Cerebellar cortex (tissue), 1 donor: ENCODE measurements around the gene PARVA.

Experiments used
- DNase-seq: peaks from one replicate; pipeline ENCODE4 v3.0.0-alpha.2; 2015; ENCODE audit warnings: low spot score

Gene PARVA

GRCh38 chr11:12456651-12457579 lies 79.5 kb downstream of the PARVA start:
- DNase-seq, result no peak

DNA sequence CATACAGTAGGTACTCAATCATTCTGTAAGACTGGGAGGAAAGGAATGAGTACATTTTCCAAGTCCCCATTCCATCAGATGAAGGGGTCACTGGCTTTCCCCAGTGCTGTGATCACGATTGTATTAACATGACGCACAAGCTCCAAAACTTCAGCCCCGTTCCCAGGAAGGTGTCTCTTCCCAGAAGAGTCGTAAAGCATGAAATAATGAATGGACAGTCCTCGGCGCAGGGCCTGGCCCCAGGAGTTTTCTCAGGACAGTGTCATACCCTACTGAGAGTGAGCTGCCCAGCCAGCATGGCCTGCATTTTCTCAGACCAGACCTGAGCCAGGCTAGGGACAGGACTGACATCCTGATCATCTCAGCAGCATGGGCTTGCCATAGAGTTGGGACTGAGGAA lies 80.7 kb downstream of the PARVA start:
- no peak for DNase-seq

DNA sequence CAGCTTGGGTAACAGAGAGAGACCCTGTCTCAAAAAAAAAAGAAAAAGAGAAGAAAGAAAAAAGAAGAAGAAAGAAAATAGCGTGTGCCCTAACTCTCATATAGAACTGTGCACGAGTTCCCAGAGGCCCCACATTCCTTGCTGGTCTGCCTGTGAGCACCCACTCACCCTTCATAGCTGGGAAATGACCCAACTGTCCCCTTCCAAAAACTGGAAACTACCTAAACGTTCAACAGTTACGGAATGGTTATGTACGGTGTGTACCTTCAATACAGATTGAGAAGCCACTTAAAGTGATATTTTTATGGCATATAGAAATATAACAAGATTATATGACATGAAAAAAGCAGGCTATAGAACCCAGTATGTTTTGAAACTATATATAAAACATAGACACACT lies 82.0 kb downstream of the PARVA start:
- no peak for DNase-seq

- no peak for DNase-seq
These were observed 82.6 kb downstream of the PARVA start for GRCh38 chr11:12459865-12460444.

DNA sequence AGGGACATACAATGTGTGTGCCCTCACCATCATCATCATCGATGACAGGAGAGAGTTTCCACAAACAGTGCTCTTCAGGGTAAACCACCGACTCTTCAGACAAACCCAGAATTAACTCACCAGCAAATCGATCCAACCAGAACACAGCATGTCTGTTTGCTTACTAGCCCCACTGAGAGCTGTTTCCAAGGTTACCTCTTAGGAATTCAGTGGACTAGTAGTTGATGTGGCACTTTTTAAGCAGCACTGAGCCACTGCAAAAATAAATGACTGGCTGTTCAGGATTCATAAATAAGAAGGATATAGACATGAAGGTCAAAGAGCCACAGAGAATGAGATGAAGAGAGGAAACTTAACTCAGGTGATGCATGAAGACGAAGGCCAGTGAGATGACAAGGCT lies 83.1 kb downstream of the PARVA start:
- DNase-seq, result no peak

DNA sequence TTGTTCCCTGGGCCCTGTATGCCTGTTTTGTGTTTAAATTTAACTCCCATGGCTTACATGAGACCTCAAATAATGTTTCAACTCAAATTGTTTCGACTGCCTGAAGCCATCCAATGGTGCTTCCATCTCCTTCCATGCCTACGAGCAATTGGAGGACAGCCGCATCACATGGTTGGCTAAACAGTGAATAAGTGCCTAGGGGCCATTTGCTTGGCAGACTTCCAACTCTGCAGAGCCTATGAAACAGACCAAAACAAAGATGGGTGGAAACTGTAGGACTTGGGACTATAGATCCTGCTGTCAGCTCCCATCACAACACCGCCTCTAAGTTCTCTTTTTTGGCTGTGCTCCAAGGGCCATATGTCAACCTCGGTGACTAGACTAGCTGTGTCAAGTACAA lies 84.1 kb downstream of the PARVA start:
- DNase-seq, result no peak

DNA sequence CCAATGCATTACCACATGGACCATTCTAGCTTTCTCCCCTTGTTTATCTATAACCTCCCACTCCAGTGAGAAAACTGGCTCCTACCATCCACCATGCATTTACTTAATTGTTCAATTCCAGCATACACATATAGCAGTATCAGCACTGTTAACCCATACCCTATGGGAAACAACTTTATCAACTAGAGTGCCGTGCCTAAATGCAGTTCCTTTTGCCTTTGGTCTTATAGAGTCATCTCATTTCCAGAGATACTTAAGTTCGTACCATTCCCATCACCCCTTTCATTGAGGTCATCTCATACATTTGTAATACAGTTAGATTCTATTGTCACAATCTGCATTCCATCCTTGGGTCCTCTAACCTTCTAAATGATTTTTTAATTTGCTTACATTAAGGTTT lies 86.9 kb downstream of the PARVA start:
- no peak for DNase-seq

DNA sequence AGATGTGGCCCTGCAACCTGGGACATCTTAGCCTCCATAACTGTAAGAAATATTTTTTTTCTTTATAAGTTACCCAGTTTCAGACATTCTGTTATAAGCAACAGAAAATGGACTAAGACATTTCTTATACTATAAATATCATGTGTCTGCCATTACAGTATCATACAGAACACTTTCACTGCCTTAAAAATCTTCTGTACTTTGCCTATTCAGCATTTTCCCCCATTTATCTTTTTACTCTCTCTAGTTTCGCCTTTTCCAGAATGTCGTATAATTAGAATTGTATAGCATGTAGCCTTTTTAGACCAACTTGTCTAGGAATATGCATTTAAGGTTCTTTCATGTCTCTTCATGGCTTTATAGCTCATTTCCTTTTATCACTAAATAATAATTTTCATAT lies 88.0 kb downstream of the PARVA start:
- no peak for DNase-seq

DNA sequence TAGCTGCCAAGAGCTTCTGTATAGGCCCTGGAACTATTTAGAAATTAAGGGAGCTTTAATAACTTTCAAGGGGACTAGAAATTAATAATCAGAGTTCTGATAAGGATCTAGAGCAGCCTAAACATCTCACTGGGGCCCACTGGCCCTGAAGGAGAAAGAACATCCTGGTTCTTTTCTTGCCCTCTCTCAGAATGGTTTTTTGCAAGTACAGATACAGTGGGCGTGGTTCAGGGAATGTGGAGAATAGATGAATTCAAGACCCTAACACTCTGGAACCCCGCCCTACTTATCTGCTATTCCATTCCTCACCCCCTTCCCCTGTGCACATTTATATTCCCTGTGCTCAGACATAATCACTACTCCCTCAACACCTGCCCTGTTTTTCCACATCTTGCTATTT lies 90.2 kb downstream of the PARVA start:
- no peak for DNase-seq

DNA sequence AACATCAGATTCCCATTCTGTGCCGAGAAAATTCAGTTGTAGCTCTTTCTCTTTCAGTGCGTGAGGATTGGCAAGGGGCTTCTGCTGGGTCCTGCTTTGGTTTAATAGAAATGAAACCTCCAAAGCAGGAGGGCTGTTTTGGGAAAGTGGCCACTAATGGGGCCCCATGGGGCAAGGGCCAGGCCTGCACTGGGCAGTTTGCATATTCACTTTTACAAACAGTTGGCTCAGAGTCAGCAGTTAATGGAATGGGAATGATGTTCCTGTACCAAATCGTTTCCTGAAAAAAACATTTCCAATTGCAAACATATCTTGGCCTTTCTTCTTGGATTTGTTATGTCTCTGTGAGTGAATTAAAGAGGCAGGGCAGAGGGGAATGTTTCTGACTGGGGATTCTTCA lies 92.1 kb downstream of the PARVA start:
- DNase-seq, result no peak

DNA sequence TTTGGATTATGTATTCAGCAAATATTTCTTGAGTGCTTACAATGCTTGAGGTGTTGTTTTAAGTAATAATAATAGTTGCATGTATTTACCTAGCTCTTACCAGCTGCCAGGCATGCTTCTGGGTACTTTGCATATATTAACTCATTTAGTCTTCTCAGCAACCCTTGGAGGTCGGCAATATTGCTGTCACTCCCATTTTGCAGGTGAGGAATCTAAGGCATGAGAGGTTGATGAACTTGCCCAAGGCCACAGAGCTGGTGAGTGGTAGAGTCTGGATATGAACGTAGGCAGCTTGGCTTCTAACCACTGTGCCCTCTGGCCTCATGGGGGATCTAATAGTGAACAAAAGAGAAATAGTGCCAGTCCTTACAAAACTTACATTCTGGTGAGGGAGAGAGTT lies 92.9 kb downstream of the PARVA start:
- DNase-seq, result no peak

GRCh38 chr11:12472401-12473005 lies 95.1 kb downstream of the PARVA start:
- no peak for DNase-seq

DNA sequence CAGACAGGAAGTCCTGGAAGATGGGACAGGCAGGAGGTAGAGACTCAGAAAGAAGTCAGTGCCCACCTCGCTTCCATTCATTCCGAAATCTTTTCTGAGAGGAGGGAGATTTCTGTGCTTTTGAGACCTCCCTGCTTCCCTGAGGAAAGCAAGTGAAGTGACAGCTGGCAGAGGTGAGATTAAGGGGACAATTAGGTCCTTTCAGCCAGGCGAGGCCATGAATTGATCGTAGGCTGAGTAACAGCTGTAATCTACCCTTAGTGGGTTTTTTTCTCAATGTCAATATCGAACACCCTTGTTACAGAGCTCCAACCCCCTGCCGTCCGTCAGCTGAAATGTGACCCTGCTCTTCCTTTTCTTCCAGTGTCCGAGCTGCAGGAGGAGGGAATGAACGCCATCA lies 96.0 kb downstream of the PARVA start:
- no peak for DNase-seq

DNA sequence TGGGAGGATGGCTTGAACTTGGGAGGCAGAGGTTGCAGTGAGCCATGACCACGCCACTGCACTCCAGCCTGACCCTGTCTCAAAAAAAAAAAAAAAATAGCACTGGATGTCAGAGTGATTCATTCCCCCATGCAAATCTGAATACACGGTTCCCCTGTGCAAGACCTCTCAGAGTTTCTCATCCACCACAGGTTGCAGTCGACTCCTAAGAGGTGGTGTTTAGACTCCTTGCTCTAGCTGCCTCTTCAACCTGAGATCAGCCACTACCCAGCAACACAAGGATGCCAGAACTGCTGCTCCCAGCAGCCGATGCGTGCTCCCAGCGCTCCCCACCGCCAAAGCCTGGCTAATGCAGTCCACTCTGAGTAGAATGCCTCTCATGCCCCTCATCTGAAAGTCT lies 97.5 kb downstream of the PARVA start:
- no peak for DNase-seq

- no peak for DNase-seq
These were observed 101.4 kb downstream of the PARVA start for GRCh38 chr11:12478743-12479142.

DNA sequence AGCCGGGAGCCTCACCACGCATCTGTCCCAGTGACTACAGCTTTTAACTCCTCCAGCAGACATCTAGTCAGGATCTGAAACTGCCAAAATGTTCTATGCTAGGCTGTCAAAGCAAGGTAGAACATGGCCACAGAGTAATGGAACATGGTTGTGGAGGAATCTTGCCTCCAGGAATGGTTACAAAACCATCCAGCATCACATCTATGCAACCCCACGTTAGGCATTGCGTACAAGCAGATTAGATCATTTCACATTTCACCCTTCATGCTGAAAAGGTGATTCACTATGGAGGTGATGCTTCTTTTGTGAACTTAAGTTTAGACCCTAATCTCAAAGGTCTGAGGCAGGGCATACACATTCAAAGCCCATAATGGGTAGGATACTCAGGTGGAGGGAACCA lies 103.0 kb downstream of the PARVA start:
- no peak for DNase-seq

DNA sequence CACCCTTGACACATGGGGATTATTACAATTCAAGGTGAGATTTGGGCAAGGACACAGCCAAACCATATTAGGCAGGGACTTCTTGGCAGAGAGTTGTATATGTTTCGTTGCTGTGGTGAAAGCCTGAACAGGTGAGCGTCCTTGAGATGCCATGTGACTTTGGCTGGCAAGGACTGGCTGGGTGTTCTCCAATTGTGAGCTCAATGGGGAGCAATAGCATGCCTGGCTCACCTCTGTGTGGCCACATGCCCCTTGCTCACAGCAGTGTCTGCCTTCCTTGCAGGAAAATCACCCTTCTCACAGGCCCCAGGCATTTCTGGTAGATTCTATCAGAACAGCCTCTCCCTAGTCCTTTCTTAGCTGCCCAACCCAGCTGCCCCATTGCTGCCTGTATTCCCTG lies 105.5 kb downstream of the PARVA start:
- peak; percentile 19 for DNase-seq

DNA sequence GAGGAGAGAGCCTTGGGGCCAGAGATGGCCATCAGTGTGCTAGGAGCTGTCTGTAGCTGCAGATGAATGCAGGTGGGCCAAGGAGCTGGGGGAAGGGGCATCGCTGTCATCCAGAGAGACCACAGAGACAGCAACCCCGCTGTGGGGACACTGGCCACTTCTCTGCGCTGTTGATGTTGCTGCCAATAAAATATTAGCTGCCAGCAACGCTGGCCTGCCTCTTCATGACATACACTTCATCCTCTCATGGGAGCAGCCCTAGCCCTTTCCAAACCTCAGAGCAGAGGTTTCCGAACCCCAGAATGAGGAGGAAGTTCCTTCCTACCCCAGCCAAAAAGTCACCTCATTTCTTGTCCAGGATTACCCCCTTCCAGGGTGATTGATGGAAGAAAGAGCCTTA lies 106.2 kb downstream of the PARVA start:
- no peak for DNase-seq

- DNase-seq, result no peak
These were observed 108.0 kb downstream of the PARVA start for GRCh38 chr11:12485328-12485727.

GRCh38 chr11:12489246-12489772 lies 111.9 kb downstream of the PARVA start:
- no peak for DNase-seq

- DNase-seq, result no peak
These were observed 117.3 kb downstream of the PARVA start for GRCh38 chr11:12494699-12495098.

GRCh38 chr11:12496181-12497025 lies 119.0 kb downstream of the PARVA start:
- peak; percentile 12 for DNase-seq
